Heart right ventricle (tissue), 16 donors: ENCODE results near the gene WHAMM. TPM values are rescaled to one million over a fixed set of nuclear protein-coding genes. Genes with fewer than 3 reads are reported as not detected.

ENCODE experiments used
- ATAC-seq, 8 donors: fragments of 200-7000 bp; cut with Tn5 transposase; one replicate each; pipeline ENCODE4 v1.9.1; 2020; ENCODE audit warnings: mild to moderate bottlenecking in 8 of 8, moderate library complexity in 8 of 8, moderate number of reproducible peaks in 1 of 8
- DNase-seq, 2 donors: peaks; one replicate each; pipeline ENCODE4 v3.0.0-alpha.2; 2020
- H3K27ac ChIP-seq, 10 donors: fragments of 200-600 bp; sonication (generic) in 2 of 10; one replicate each; pipeline versions ENCODE4 v1.5.0 to v1.8.0; 2020 to 2022; ENCODE audit warnings: mild to moderate bottlenecking in 3 of 10
- H3K27me3 ChIP-seq, 7 donors: fragments of 200-600 bp; one replicate each; pipeline ENCODE4 v1.8.0; 2021 to 2022; ENCODE audit warnings: mild to moderate bottlenecking in 2 of 7
- H3K36me3 ChIP-seq, 9 donors: fragments of 200-600 bp; sonication (generic) in 1 of 9; one replicate each; pipeline versions ENCODE4 v1.5.0 to v1.8.0; 2020 to 2022; ENCODE audit warnings: mild to moderate bottlenecking in 2 of 9
- H3K4me1 ChIP-seq, 9 donors: fragments of 200-600 bp; sonication (generic) in 1 of 9; one replicate each; pipeline versions ENCODE4 v1.5.0 to v1.8.0; 2020 to 2022; ENCODE audit warnings: mild to moderate bottlenecking in 4 of 9
- H3K4me3 ChIP-seq, 10 donors: fragments of 200-600 bp; sonication (generic) in 2 of 10; one replicate each; pipeline versions ENCODE4 v1.5.0 to v1.8.0; 2020 to 2022; ENCODE audit warnings: mild to moderate bottlenecking in 7 of 10, moderate library complexity in 2 of 10
- H3K9me3 ChIP-seq, 11 donors: fragments of 200-600 bp in 10 of 11; sonication (generic) in 2 of 11; one replicate each; pipeline versions ENCODE4 v1.5.0 to v1.8.0; 2013 to 2022; ENCODE audit warnings: mild to moderate bottlenecking in 2 of 11, control low read depth in 1 of 11, moderate library complexity in 1 of 11
- CTCF ChIP-seq, 9 donors: fragments of 200-600 bp; sonication (generic) in 2 of 9; IDR thresholded peaks; one replicate each; pipeline versions ENCODE4 v1.5.0 to v1.8.0; 2021 to 2022; ENCODE audit warnings: antibody characterized with exemption in 9 of 9, mild to moderate bottlenecking in 5 of 9, moderate library complexity in 1 of 9
- WGBS, 2 donors: extraction: QIAGEN DNeasy Blood & Tissue Kit; methylation state at CpG; one replicate each; pipeline ENCODE4 v1.1.7; 2013; ENCODE audit warnings: inconsistent platforms in 1 of 2; 5-methylcytosine and 5-hydroxymethylcytosine counted together
- intact Hi-C, 10 donors: fragments of 100-400 bp; cut with DNase I; formaldehyde crosslinking; loops; one replicate each; pipeline versions ENCODE4 v1.11.1 to v1.14.2; 2022
- polyA plus RNA-seq, 2 donors: library from polyadenylated mRNA; stranded (reverse); fragments of 200-250 nt; gene quantifications; one replicate each; pipeline ENCODE4 v1.2.3, GENCODE V29; 2013
- total RNA-seq, 10 donors: library from RNA; stranded (reverse); fragmentation: NEBNext Ultra II Directional in 3 of 10; extraction: Animal tissue kit (Norgen Biotek cat#: 25700) in 3 of 10; gene quantifications; one replicate each; pipeline versions ENCODE4 v1.2.1 to v1.2.4, GENCODE V29; 2021 to 2023
- donor health status: Arrhythmogenic right ventricular cardiomyopathy.
- donor health status: ischemic (EF 13 %, LVEDD 7.1; RV severe dilation, severe dysfunction).
- donor health status: healthy with polysubstance abuse.
- donor health status: DM: no; HTN: yes; CAD: no.
- donor health status: DM: no; HTN: no; CAD: no.
- donor health status: ischemic (EF 25% LVEDD 6.9; RV normal size, moderate dysfunction).
- donor health status: ischemic (EF 25% LVEDD 5.7; RV mildly dilated, moderate dysfunction).
- donor health status: healthy.
- donor health status: DM: yes; HTN: yes; CAD: no.
- donor health status: Ischemic cardiomyopathy.
- donor health status: ischemic (EF 35%, LVEDD 5.7; RV mildly dilated, moderate dysfunction).
- donor health status: nonischemic (EF 11% LVEDD 7.7; RV severe dilation, severe dysfunction).
- donor health status: DM: yes; HTN: yes; CAD: no.
- donor health status: PGD.
- donor health status: ischemic (EF 29% LVEDD 5.4; RV normal size, mild dysfunction).
- donor health status: nonischemic (EF 23%, LVEDD 6.1; RV moderate dilation, normal function).

Gene WHAMM
- total and polyA plus RNA-seq, 12 donors = 3.2 to 8.1 (median 6.3) TPM

- Histone ChIP-seq H3K4me3 (no peak overlapping the region), H3K4me1 (peaks cover 0 to 19% (median 14%) of the 10 kb centered on the region in 9 donors), H3K9me3 (no peaks in the 10 kb centered on the region), H3K27ac (no peak overlapping the region), H3K27me3 (no peaks in the 10 kb centered on the region), H3K36me3 (peaks cover 0 to 10% (median 0%) of the 10 kb centered on the region in 9 donors)
- TF ChIP-seq CTCF (IDR thresholded peaks at IDR 0.05) = no peak
- no peak for DNase-seq
- WGBS, 2 donors = 70 to 80% methylated on average over 8 of the region's 8 CpGs
- no peak for ATAC-seq
- intact Hi-C loops = loop anchor here in 6 of 10 donors (1.0 to 5.0 kb wide), 3 partner anchors 26 to 155 kb away; no protein-coding TSS in a partner anchor
Observed at GRCh38 chr15:82847703-82848102, 38.3 kb downstream of the WHAMM start.

- ATAC-seq (no peak), DNase-seq (no peak)
- TF ChIP-seq CTCF (IDR thresholded peaks at IDR 0.05) = no peak
- Histone ChIP-seq H3K9me3 (no peaks in the 10 kb centered on the region), H3K4me3 (no peak overlapping the region), H3K27me3 (no peaks in the 10 kb centered on the region), H3K36me3 (peaks cover 0 to 10% (median 0%) of the 10 kb centered on the region in 9 donors), H3K27ac (no peak overlapping the region), H3K4me1 (peaks cover 0 to 19% (median 14%) of the 10 kb centered on the region in 9 donors)
- intact Hi-C loops = loop anchor here in 6 of 10 donors (1.0 to 5.0 kb wide), 3 partner anchors 25 to 154 kb away; no protein-coding TSS in a partner anchor
- 81 to 86% methylated on average over 9 of the region's 9 CpGs for WGBS, 2 donors
Observed at GRCh38 chr15:82848241-82848993, 39.0 kb downstream of the WHAMM start.

- peak overlapping the region in 5 of 10 donors; percentile 16 to 62 (median 33) for H3K27ac ChIP-seq
- H3K36me3 ChIP-seq = peaks cover 0 to 10% (median 0%) of the 10 kb centered on the region in 9 donors
- ATAC-seq (peak; percentile 88 to 96 (median 92)), DNase-seq (peak; percentile 74 to 82)
- WGBS, 2 donors = 15 to 18% methylated on average over 23 of the region's 23 CpGs
- H3K27me3 ChIP-seq = no peaks in the 10 kb centered on the region
- TF ChIP-seq CTCF (IDR thresholded peaks at IDR 0.05) = peak; percentile 50 to 90 (median 76)
- intact Hi-C loops = loop anchor here in 9 of 10 donors (1.0 to 10.0 kb wide), 5 partner anchors 135 to 152 kb away; partner anchors contain the start of gene RAMAC (in 4 of the 9)
- H3K9me3 ChIP-seq = no peaks in the 10 kb centered on the region
- peaks cover 0 to 16% (median 13%) of the 10 kb centered on the region in 9 donors for H3K4me1 ChIP-seq
- H3K4me3 ChIP-seq = peak overlapping the region in 5 of 10 donors; percentile 9 to 36 (median 19)
Observed at GRCh38 chr15:82849556-82850512, 40.4 kb downstream of the WHAMM start.

- 72 to 83% methylated on average over 7 of the region's 7 CpGs for WGBS, 2 donors
- Histone ChIP-seq H3K4me3 (no peak overlapping the region), H3K4me1 (peaks cover 0 to 20% (median 12%) of the 10 kb centered on the region in 9 donors), H3K27ac (no peak overlapping the region), H3K9me3 (no peaks in the 10 kb centered on the region), H3K36me3 (peaks cover 0 to 10% (median 0%) of the 10 kb centered on the region in 9 donors), H3K27me3 (no peaks in the 10 kb centered on the region)
- intact Hi-C loops = loop anchor here in 4 of 10 donors (1.0 to 10.0 kb wide), 3 partner anchors 134 to 150 kb away; partner anchors contain the start of gene RAMAC (in 4 of the 4)
- ATAC-seq = no peak
- no peak for DNase-seq
- no peak for TF ChIP-seq CTCF (IDR thresholded peaks at IDR 0.05)
Observed at GRCh38 chr15:82850731-82851130, 41.3 kb downstream of the WHAMM start.
